ENCODE results near the gene TOR3A. TPM values are rescaled to one million over a fixed set of nuclear protein-coding genes. Genes with fewer than 3 reads are reported as not detected.
"Not testable (repeated sequence)": the region's sequence is repeated elsewhere in the genome, so short reads cannot be mapped to it uniquely, and the experiment has no call there.

The TOR3A gene, protein sequence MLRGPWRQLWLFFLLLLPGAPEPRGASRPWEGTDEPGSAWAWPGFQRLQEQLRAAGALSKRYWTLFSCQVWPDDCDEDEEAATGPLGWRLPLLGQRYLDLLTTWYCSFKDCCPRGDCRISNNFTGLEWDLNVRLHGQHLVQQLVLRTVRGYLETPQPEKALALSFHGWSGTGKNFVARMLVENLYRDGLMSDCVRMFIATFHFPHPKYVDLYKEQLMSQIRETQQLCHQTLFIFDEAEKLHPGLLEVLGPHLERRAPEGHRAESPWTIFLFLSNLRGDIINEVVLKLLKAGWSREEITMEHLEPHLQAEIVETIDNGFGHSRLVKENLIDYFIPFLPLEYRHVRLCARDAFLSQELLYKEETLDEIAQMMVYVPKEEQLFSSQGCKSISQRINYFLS
- 10 to 100 TPM; 54.6 to 75.3 (median 59.3) TPM for polyA plus RNA-seq (ENCODE audit: low read depth in 6 of 6)

DNA sequence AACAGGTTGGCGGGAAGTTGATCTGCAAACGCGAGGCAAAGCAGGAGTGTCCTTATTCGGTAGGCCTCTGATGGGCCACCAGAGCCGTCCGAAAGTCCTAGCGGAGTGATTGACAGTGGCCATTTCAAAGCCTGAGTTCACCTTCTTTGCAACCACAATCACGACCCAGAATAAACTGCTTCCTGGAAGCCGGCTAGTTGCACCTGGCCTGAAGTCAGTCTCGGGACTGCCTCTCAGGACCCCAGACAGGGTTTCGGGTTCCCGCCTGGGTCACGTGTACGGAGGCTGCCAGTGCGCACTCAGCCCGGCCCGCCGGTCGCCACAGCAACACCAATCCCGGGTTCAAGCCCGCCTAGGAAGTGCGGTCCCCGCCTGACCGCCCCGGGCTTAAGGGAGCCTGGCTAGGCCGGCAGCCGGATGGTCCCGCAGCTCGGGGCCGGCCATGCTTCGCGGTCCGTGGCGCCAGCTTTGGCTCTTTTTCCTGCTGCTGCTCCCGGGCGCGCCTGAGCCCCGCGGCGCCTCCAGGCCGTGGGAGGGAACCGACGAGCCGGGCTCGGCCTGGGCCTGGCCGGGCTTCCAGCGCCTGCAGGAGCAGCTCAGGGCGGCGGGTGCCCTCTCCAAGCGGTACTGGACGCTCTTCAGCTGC lies at the start of gene TOR3A:
TSS of gene TOR3A (plus strand) at position 384 of the 646 bp plus-strand sequence. CDS start at position 443, 59 bp downstream.
- Mint-ChIP-seq H3K4me3 (peak within 1 kb of the TSS; percentile 93 to 97 (median 95)), H3K27me3 (no peaks in the 10 kb centered on the region), H3K27ac (peak within 1 kb of the TSS; percentile 99 to 100 (median 99)), H3K9me3 (no peaks in the 10 kb centered on the region), H3K36me3 (peaks cover 0 to 4% of the 10 kb centered on the region in 2 donors), H3K4me1 (peaks cover 21 to 43% (median 30%) of the 10 kb centered on the region in 3 donors)
- ATAC-seq (ENCODE audit: low read depth in 2 of 2) (peak; percentile 75 to 79), DNase-seq (peak; percentile 95)

DNA sequence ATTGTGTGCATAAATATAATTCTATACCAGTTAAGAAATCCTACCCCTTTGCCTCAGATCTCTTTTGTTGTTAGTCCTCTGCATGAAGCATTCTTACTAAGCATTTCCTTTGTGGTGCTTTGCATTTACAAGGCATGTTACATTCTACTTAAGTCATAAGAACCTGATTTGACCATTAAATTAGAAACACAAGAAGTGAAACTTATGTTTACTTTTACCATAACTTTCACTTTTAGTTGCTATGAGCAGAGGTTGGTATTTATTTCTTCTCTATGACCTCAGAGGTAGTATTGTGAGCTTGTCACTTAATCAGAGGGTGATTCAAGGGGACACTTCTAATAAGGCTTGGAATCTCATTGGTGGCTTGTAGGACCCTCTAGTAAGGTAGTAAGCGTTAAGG lies 47.1 kb upstream of the TOR3A start:
- ATAC-seq (ENCODE audit: low read depth in 2 of 2) (peak; percentile 94 to 95), DNase-seq (peak; percentile 39)
- Mint-ChIP-seq H3K36me3 (no peaks in the 10 kb centered on the region), H3K27ac (peak overlapping the region; percentile 82 to 97 (median 94)), H3K27me3 (no peaks in the 10 kb centered on the region), H3K4me1 (peaks cover 49 to 66% (median 65%) of the 10 kb centered on the region in 3 donors), H3K4me3 (peak overlapping the region; percentile 5 to 76 (median 60)), H3K9me3 (no peaks in the 10 kb centered on the region)

DNA sequence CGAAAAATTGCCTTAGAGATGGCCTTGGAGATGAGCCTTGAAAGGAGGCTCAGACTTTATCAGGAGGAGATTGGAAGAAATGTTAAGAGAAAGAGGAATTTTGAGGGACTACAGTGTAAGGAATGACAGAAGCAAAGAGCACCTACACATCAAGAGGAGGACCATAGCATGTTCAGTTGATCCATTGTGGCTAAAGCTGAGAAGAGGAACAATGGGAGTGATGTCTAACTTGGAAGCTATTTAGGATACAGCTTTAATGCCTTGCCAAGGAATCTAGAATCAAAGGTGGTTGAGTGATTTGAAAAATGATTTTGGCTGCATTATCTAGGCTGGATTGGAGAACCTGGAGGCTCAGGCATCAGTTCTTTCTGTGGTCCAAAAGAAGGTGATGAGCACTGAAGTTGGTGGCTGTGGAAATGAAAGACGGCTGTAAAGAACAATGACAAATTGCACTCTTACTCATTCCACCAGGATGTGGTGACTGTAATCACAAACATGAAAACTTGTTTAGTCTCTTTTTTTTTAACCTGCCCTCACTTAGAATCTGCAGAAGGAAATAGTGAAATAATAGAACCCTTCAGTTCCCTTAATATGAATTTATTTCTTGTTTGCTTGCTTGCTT lies 44.9 kb upstream of the TOR3A start:
- Mint-ChIP-seq H3K4me1 (peaks cover 38 to 46% (median 46%) of the 10 kb centered on the region in 3 donors), H3K27me3 (no peaks in the 10 kb centered on the region), H3K4me3 (peak overlapping the region in 1 of 8 donors; percentile 27), H3K36me3 (no peaks in the 10 kb centered on the region), H3K27ac (peak overlapping the region in 4 of 6 donors; percentile 24 to 95 (median 50)), H3K9me3 (no peaks in the 10 kb centered on the region)
- no peak for DNase-seq
- ATAC-seq (ENCODE audit: low read depth in 2 of 2): no peak

DNA sequence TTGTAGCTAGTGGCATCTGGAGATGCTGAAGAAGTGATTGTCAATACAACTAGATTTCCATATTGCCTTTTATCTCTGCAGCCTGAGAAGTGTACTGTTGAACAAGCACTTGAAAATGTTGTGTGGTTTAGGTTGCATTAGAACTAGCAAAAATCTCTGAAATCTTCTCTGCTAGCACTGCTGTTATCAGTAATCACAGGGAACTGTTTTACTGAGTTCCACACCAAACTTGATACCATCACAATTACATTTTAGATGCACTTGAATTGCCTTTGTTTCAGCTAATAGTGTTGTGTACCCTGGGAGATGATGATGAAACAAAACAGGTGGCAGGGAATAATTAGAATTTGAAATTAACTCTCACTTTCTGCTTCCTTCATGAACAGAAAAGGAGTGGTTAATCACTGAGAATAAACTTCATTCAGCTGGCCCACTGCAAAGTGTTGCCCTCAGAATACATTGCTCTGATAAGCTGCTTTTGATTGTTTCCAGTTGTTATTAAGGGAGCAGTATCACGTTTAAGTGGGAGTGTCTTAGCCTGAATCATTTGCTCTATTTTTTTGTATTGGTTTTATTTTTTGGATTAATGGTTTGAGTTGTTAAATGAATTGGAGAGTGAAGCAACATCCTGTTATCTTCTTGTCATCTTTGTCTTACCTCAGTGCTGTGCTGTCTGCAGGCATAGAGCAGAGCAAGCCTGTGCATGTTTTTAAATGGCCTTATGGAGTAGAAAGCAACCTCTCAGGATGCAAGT lies 43.2 kb upstream of the TOR3A start:
- Mint-ChIP-seq H3K27ac (peak overlapping the region in 1 of 6 donors; percentile 70), H3K4me1 (peaks cover 40 to 44% (median 40%) of the 10 kb centered on the region in 3 donors), H3K9me3 (no peaks in the 10 kb centered on the region), H3K27me3 (no peaks in the 10 kb centered on the region), H3K4me3 (peak overlapping the region in 1 of 8 donors; percentile 44), H3K36me3 (peaks cover 0 to 4% of the 10 kb centered on the region in 2 donors)
- ATAC-seq (ENCODE audit: low read depth in 2 of 2): no peak
- DNase-seq: no peak

DNA sequence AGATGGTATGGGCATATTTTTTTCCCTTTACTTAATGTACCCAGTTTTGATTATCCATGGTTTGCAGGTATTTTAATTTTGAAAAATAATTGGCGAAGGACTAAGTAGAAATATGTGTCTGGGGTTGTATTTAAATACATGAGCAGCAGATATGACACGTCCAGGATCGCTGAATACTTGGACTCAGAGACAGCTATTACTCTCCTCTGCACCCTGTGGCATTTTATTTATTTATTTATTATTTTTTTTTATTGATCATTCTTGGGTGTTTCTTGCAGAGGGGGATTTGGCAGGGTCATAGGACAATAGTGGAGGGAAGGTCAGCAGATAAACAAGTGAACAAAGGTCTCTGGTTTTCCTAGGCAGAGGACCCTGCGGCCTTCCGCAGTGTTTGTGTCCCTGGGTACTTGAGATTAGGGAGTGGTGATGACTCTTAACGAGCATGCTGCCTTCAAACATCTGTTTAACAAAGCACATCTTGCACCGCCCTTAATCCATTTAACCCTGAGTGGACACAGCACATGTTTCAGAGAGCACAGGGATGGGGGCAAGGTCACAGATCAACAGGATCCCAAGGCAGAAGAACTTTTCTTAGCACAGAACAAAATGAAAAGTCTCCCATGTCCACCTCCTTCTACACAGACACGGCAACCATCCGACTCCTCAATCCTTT lies 42.2 kb upstream of the TOR3A start:
- not testable (repeated sequence) for DNase-seq; ATAC-seq (ENCODE audit: low read depth in 2 of 2); H3K36me3 Mint-ChIP-seq; H3K27ac Mint-ChIP-seq; H3K4me3 Mint-ChIP-seq; H3K27me3 Mint-ChIP-seq; H3K9me3 Mint-ChIP-seq
- H3K4me1 Mint-ChIP-seq: peaks cover 34 to 42% (median 37%) of the 10 kb centered on the region in 3 donors

DNA sequence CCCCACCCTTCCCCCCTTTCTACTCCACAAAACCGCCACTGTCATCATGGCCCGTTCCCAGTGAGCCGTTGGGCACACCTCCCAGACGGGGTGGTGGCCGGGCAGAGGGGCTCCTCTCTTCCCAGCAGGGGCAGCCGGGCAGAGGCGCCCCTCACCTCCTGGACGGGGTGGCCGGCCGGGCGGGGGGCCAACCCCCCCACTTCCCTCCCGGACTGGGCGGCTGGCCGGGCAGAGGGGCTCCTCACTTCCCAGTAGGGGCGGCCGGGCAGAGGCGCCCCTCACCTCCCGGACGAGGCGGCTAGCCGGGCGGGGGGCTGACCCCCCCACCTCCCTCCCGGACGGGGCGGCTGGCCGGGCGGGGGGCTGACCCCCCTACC lies 41.7 kb upstream of the TOR3A start:
- H3K36me3 Mint-ChIP-seq; DNase-seq; ATAC-seq (ENCODE audit: low read depth in 2 of 2); H3K27me3 Mint-ChIP-seq; H3K27ac Mint-ChIP-seq; H3K4me3 Mint-ChIP-seq; H3K9me3 Mint-ChIP-seq: not testable (repeated sequence)
- H3K4me1 Mint-ChIP-seq: peaks cover 29 to 38% (median 31%) of the 10 kb centered on the region in 3 donors

DNA sequence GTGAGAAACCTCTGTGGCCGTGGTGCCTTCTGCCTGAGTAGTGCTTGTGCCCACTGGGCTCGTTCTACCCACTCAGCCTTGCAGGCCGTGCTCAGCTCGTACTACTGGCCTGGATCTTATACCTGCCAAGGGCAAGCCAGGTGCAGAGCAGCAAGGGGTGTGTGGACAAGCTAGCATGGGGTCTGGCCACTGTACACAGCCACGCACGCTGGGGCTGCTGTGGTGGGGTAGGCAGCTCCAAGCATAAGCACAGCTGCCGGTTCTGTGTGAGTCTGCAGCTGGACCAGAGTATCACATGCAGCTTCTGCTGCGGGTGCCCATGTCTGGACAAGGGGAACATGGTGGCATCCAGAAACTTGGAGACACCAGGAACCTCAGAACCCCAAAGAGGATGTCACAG lies 39.8 kb upstream of the TOR3A start:
- H3K27ac Mint-ChIP-seq: peak overlapping the region in 1 of 6 donors; percentile 64
- DNase-seq (no peak), ATAC-seq (ENCODE audit: low read depth in 2 of 2) (no peak)
- H3K4me1 Mint-ChIP-seq: peaks cover 17 to 27% (median 22%) of the 10 kb centered on the region in 3 donors
- no peaks in the 10 kb centered on the region for H3K9me3 Mint-ChIP-seq
- no peak overlapping the region for H3K4me3 Mint-ChIP-seq
- H3K36me3 Mint-ChIP-seq: peaks cover 0 to 5% of the 10 kb centered on the region in 2 donors
- H3K27me3 Mint-ChIP-seq: no peaks in the 10 kb centered on the region

DNA sequence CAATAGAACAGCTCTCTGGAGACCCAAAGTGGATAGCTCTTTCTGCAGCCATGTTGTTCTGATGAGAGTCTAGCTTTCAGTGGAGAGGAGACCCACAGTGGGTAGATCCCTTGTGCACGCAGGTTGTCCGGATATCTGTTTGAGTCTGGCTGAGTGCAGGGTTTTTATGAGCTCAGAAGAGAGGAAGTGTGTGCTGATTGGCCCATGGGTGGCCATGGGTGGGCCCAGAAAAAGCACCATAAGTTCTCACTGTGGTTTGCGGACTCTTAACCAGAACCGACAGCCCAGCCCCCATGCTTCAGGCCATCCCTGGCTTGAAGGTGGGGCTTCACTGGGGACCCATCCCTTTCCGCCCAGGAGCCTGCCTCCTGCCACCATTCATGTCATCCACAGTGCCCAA lies 39.2 kb upstream of the TOR3A start:
- Mint-ChIP-seq H3K27me3 (no peaks in the 10 kb centered on the region), H3K27ac (no peak overlapping the region), H3K36me3 (peaks cover 0 to 5% of the 10 kb centered on the region in 2 donors), H3K4me1 (peaks cover 21 to 32% (median 26%) of the 10 kb centered on the region in 3 donors), H3K9me3 (no peaks in the 10 kb centered on the region), H3K4me3 (no peak overlapping the region)
- DNase-seq (no peak), ATAC-seq (ENCODE audit: low read depth in 2 of 2) (no peak)

DNA sequence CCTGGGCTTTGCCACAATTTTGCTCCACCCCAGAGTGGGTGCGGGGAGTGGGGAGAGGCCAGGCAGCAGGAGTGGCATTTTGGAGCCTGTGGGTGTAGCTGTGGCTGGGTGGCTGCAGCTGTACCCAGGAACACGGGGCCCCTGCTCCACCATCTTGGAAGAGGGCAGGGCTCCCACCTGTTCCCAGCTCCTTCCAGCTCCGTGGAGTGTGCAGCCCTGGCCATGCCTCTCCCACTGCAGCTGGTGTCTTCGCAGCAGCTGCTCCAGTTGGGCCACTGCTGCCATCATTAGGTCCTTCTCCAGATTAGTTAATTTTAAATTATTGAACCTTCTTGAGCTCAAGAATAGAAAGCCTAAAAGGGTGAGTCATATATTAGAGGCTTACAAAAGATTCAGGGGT lies 38.6 kb upstream of the TOR3A start:
- DNase-seq: no peak
- Mint-ChIP-seq H3K27me3 (no peaks in the 10 kb centered on the region), H3K4me3 (no peak overlapping the region), H3K9me3 (no peaks in the 10 kb centered on the region), H3K36me3 (peaks cover 0 to 5% of the 10 kb centered on the region in 2 donors), H3K27ac (peak overlapping the region in 1 of 6 donors; percentile 33), H3K4me1 (peaks cover 21 to 34% (median 26%) of the 10 kb centered on the region in 3 donors)
- ATAC-seq (ENCODE audit: low read depth in 2 of 2): no peak

DNA sequence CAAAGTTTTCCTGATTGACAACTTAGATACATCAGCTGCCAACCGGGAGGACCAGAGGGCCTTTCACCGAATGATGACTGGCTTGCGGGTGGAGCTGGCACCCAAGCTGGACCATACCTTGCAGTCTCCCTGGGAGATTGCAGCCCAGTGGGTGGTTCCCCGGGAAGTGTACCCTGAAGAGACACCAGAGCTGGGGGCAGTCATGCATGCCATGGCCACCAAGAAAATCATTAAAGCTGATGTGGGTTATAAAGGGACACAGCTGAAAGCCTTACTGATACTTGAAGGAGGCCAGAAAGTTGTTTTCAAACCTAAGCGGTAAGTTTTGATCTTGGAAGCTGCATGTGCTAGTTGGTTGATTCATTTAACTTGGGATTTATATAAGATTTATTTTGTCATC lies 38.0 kb upstream of the TOR3A start:
- ATAC-seq (ENCODE audit: low read depth in 2 of 2) (peak in 1 of 2 donors; percentile 23), DNase-seq (no peak)
- H3K4me3 Mint-ChIP-seq: no peak overlapping the region
- H3K4me1 Mint-ChIP-seq: peaks cover 15 to 31% (median 20%) of the 10 kb centered on the region in 3 donors
- H3K9me3 Mint-ChIP-seq: no peaks in the 10 kb centered on the region
- H3K27ac Mint-ChIP-seq: no peak overlapping the region
- H3K36me3 Mint-ChIP-seq: peaks cover 0 to 5% of the 10 kb centered on the region in 2 donors
- no peaks in the 10 kb centered on the region for H3K27me3 Mint-ChIP-seq

DNA sequence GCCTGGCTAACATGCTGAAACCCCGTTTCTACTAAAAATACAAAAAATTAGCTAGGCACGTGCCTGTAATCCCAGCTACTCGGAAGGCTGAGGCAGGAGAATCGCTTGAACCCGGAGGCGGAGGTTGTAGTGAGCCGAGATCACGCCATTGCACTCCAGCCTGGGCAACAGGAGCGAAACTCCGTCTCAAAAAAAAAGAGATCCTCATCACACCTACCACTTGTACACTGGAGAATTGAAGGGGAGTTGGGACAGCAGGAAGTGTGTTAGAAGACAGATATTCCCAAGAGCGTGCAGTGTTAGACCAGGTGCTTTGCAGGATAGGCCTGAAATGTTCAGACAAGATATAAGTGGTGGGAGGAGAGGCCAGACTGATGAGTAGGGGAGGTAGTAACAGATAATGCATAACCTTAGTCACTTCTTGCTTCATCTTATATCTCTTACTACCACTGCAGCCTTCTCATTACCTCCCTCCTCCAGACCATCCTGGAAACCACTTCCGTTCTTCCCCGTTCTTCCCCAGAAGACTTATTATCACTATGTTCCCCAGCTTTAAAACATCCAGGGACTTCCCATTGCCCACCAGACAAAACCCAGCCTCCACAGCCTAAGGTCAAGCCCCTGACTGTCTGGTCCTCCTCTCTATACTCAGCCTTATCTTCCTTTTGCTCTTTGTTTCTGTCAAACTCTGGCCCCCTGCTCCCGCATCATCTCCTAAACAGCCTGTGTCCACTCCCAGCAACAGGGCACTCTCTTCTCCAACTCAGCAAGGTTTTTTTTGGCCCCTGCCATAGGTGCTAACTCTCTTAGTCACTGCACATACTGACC lies 34.8 kb upstream of the TOR3A start:
- Mint-ChIP-seq H3K27me3 (no peaks in the 10 kb centered on the region), H3K9me3 (no peaks in the 10 kb centered on the region), H3K4me1 (peaks cover 13 to 27% (median 17%) of the 10 kb centered on the region in 3 donors), H3K27ac (peak overlapping the region in 3 of 6 donors; percentile 56 to 73 (median 72)), H3K4me3 (no peak overlapping the region), H3K36me3 (peaks cover 0 to 5% of the 10 kb centered on the region in 2 donors)
- DNase-seq (no peak), ATAC-seq (ENCODE audit: low read depth in 2 of 2) (no peak)

DNA sequence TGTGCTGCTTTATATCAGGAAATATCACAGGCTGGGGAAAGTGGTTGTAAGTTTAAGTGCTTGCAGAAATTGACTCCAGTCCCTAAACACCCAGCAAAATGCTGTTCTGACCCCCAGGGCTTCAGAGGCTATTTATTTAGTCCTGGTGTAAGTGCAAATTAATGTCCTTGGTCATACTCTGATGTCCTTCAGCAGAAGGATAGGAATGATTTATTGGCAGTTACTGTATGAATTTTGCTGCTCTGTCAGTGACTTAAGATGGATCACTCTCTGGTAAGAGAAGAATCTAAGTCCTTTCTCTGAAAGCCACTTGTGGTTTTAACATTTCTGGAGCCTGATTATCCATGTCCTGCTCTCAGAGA lies 34.3 kb upstream of the TOR3A start:
- H3K27ac Mint-ChIP-seq: no peak overlapping the region
- no peaks in the 10 kb centered on the region for H3K9me3 Mint-ChIP-seq
- DNase-seq (no peak), ATAC-seq (ENCODE audit: low read depth in 2 of 2) (no peak)
- H3K4me3 Mint-ChIP-seq: no peak overlapping the region
- peaks cover 13 to 27% (median 17%) of the 10 kb centered on the region in 3 donors for H3K4me1 Mint-ChIP-seq
- no peaks in the 10 kb centered on the region for H3K27me3 Mint-ChIP-seq
- H3K36me3 Mint-ChIP-seq: peaks cover 0 to 5% of the 10 kb centered on the region in 2 donors

All from naive B cell (primary cell).